Measurements from ENCODE around the gene MAP3K21.

Gene MAP3K21

DNA sequence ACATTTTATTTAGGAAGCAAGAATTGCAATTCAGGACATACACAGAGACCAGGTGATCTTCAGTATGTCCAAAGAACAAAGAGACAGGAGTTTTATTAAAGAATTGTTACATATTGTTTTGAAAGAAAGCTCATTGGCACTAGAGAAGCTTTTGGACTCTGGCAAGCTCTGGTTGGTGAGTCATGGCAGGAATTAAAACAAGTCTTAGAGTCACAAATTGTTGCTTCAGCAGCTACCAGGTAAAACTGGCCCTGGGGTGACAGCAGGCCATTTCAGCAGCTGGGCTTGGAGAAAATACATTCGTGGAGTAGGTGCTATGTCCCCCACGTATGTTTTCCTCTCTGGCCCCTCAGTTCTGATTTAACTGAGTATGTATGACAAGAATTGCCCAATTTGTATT lies 58.8 kb downstream of the MAP3K21 start:
- DNase-seq (ENCODE audit: low read depth in 2 of 3, low spot score in 2 of 3): no peak

DNA sequence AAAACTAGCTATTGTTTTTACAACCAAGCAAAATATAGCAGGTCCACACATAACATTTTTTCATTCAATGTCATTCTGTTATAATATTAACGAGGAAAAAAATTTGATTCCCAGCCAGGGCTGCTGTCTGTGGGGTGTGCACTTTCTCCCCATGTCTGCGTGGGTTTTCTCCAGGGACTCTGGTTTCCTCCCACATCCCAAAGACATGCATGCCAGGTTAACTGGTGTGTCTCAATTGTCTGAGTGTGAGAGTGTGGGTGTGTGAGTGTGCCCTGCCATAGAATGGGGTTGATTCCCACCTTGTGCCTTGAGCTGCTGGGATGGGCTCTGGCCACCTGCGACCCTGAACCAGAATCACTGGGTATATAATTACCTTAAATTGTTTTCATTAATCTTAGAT lies 60.1 kb downstream of the MAP3K21 start:
- no peak for DNase-seq (ENCODE audit: low read depth in 2 of 3, low spot score in 2 of 3)

DNA sequence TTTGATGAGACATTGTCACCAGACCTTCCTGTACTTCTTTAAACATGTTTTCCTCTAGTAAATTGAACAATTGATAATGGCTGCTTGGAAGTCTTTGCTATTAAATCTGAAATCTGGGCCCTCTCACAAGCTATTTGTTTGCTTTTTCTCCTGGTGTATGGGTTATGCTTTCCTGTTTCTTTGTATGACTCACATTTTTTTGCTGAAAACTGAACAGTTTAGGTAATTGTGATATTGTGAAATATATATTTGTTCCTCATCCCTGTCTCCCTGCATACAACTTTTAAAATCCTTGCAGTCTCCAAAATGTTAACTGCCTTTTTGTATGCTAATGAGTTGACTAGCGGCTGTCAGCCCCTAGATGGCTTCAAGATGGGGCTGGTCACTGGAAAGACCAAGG lies 61.6 kb downstream of the MAP3K21 start:
- DNase-seq (ENCODE audit: low read depth in 2 of 3, low spot score in 2 of 3): no peak

DNA sequence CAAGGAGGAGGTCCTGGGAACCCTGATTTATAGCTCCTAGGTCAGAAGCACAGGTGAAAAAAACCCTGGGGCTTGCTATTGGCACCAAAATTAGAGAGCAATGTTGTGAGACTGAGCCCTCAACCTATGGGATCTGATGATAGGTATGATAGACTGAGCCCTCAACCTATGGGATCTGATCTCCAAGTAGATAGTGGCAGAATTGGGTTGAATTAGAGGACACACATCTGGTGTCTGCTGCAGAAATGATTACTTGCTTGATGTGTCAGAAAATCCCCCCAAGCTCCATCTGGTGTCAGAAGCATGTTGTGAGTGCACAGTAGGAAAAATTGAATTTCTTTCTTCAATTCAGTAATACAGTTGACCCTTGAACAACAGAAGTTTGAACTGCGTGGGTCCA lies 62.4 kb downstream of the MAP3K21 start:
- DNase-seq (ENCODE audit: low read depth in 2 of 3, low spot score in 2 of 3): no peak

DNA sequence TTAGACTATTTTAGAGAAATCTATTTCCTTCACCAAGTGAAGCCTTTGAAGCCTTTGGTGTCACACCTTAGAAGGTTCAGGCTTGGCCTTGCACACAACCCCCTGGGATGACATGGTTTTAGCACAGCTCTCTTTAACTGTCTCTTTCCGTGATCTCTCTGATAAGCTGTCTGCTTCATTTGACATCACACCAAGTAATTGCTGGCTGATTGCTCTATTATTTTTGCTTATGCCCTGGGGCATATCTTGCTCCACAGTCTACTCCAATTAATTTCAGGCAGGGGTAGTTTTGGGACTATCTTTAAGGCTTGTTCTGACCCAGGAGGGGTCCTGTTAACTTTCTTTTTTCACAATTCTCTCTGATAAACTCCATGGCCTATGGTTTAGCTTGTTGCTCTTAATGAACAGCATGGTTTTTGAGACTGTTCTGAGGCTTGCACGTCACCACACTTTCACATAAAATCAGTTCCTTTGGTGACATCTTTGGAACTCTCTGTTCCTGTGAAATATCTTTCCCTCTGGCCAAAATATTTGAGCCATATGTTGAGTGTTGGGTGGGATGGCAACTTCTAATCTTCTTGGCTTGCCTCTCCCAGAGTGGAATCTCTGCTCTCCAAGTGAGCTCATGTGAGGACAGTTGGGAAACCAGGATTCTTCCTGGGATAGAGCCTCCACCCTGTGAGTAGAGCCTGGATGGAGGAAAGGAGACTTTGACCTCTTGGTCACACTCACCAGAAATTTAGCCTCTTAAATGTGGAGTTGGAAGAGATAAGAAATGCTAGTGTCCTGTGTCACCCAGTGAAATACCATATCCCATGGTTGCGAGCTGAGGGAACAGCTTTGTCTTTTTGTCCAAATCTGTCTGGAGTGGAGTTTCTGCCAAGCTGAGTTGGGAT lies 63.6 kb downstream of the MAP3K21 start:
- no peak for DNase-seq (ENCODE audit: low read depth in 2 of 3, low spot score in 2 of 3)

DNA sequence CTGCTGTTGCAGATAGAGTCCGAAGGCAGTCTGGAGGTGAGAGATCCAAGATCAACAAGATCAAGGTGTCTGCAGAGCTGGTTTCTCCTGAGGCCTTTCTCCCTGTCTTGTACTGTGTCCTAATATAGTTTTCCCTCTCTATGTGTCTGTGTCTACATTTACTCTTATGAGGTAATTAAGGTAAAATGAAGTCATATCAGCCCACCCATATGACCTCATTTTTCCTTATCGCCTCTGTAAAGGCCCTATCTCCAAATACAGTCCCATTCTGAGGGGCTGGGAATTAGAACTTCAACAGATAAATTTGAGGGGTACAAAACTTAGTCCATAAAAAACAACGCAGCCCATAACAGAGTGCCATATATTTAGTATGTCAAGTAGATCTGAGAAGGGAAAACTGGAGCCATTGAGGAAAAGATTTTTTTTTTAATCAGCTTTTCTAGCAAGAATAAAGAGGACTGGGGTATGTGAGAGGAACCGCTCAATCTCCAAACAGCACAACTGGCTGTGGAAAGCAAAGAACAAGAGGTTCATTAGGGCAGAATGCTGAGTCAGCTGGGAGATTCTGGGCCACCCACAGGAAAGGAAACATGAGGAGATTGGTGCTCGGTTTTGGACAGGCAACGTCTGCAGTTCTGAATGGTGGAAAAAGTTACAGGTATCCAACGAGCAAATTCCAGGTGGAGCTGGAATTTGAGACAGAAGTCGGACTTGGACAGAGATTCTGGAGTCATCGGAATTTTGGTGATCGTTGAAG lies 65.7 kb downstream of the MAP3K21 start:
- DNase-seq (ENCODE audit: low read depth in 2 of 3, low spot score in 2 of 3): no peak

DNA sequence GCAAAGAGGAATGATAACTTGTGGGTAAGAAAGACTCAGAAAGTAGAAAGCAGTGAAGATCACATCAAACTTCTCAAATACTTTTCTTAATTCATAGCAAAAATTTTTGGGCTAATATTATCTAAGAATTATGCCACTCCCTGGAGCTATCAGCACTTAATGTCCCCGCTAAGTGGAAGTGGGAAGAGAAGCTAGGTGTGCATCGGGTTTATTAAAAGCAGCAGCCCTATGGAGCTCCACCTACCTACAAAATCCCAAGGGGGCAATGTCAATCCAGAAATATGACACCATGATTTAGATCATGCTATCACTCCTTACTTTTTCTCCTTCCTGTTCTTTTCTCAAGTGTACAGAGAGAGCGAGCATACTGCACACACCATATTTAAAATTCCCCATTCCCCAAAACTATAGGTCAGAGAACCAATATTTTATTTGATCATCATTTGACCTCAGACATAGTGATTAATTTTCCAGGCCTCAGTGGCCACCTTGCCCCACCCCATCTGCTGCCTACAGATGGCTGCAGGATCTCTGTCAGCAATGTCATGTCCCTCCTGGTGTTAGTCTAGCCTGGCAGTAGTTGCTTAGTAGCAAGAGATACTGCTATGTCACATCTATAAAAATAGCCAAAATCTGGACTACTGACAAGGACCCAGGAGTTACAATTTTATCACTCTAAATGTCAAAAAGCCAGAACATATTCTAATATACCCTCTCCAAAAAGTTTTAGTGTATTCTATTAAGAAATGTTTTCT lies 66.6 kb downstream of the MAP3K21 start:
- DNase-seq (ENCODE audit: low read depth in 2 of 3, low spot score in 2 of 3): no peak

DNA sequence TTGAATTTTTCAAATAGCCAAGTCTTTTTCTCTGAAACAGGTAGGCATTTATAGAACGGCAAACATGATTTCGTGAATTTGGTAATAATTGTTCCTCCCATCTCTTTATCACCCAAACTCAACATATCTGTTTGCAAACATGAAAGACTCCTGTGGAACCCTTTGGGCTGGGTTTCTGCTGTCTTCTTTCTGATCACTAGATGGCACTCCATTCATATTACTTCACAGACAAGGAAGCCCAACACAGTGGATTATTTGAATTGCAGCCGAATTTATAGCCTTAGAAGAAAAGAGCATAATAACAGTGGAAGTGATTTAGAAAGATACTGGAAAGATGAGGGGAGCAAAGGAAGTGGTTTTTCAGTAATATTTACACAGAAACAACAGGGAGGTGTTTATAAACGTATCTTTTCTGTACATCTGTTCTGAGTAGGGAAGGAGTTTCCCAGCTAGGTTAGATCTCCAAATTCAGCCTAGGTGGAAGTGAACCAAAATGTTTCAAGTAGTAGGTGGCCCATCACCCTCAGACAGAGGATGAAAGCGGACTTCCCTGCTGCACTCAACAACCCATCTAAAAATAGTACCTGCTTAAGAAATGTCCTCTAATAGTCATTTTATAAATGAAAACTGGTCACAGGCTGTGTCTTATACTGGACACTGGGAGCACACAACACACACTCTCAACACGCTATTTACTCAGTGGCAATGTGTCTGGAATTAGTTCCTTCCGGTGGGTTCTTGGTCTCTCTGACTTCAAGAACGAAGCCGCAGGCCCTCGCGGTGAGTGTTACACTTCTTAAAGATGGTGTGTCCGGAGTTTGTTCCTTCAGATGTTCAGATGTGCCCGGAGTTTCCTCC lies 67.6 kb downstream of the MAP3K21 start:
- no peak for DNase-seq (ENCODE audit: low read depth in 2 of 3, low spot score in 2 of 3)

DNA sequence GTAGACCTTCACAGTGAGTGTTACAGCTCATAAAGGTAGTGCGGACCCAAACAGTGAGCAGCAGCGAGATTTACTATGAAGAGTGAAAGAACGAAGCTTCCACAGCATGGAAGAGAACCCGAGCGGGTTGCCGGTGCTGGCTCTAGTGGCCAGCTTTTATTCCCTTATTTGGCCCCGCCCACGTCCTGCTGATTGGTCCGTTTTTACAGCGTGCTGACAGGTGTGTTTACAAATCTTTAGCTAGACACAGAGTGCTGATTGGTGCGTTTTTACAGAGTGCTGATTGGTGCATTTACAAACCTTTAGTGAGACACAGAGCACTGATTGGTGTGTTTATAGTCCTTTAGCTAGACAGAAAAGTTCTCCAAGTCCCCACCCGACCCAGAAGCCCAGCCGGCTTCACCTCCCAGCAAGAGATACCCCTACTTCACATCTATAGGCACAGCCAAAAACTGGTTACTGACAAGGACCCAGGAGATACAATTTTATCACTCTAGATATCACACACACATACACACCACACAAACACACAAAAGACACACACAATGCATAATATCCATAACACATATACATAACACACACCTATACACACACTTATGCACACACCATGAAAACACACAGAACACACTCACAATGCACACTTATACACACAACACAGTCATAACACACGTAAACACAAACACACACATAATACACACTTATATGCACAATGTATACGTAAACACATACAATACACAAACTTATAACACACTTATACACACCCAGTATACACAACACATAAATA lies 68.5 kb downstream of the MAP3K21 start:
- no peak for DNase-seq (ENCODE audit: low read depth in 2 of 3, low spot score in 2 of 3)

DNA sequence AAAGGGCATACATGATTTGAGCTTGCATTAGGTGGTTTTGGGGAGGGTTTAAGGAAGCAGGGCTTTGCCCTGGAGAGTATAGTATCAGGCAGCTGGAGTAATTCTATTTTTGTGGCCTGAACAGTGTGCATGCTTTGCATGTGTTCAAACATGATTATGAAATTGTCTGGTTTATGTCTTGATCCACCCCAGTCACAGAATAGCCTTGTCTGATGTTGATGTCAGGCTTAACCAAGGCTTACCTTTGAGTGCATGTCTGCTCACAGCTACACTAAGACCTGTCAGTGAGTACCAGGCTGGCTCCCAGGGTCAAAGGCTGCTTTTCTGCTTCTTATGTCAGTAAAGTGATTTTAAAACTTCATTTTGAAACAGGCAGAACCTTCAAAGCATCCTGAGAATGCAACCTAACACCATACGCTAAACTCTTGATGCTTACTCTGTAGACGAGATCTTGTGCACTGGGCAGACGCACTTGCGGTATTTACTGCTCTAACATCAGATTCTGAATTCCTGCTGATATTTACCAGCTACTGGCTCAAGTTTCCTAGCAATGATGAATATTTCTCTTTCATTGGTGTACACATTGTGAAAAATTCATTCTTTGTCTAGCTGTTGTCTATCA lies 78.9 kb downstream of the MAP3K21 start:
- no peak for DNase-seq (ENCODE audit: low read depth in 2 of 3, low spot score in 2 of 3)

DNA sequence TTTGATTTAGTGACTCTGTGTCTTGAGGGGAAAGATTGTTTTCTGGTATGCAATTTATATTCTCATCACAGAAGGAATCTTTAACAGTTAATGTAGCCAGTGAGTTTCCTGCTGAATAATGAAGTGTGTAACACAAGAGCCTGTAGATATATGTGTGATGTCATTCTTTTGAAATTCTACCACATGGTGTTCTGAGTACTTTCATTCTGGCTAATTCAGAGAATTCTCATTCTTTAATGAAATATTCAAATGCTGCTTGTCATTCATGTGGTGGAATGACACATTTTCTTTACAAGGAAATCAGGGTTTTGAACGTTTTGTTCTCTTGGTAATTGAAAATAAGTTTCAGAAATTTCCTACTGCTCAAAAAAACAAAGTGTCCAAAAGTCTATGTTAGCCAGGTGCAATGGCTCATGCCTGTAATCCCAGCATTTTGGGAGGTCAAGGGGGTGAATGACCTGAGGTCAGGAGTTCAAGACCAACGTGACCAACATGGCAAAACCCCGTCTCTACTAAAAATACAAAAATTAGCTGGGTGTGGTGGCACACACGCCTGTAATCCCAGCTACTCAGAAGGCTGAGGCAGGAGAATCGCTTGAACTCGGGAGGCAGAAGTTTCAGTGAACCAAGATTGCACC lies 79.6 kb downstream of the MAP3K21 start:
- no peak for DNase-seq (ENCODE audit: low read depth in 2 of 3, low spot score in 2 of 3)

DNA sequence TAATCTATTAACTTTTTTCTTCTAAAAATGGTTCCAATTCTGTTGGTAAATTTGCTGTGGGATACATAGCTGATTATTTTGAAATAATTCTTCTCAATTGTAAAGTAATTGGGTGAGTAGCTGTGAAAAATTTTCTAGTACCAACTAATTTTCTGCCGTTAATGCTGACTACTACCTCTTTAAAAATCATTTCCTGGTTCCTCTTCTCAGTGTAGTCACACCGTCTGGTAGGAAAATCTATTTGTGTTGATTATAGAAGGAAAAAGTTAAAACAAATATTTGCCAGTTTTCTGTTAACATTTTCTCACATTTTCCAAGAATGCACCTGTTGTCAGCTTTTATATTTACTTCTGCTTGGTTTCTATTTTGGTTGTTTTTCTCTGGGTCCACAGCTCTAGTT lies 82.0 kb downstream of the MAP3K21 start:
- no peak for DNase-seq (ENCODE audit: low read depth in 2 of 3, low spot score in 2 of 3)

DNA sequence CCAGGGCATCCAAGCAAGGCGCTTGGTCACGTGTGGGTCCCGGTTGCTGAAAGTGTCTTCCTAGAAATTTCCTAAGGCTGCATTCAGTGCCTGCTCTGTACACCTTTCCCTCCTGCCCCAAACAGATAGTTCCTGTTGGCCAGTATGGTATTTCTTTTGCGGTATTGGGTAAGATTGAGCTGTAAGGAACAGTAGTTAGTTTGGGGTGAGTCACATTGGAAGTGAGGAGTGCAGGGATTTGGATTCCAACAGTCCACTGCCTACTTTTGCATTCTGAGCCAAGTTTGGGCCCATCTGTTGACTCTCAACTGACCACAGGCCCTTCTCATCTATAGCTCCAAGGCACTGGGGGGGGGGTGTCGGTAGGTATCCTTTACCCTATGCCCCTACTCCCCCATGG lies 83.4 kb downstream of the MAP3K21 start:
- no peak for DNase-seq (ENCODE audit: low read depth in 2 of 3, low spot score in 2 of 3)

DNA sequence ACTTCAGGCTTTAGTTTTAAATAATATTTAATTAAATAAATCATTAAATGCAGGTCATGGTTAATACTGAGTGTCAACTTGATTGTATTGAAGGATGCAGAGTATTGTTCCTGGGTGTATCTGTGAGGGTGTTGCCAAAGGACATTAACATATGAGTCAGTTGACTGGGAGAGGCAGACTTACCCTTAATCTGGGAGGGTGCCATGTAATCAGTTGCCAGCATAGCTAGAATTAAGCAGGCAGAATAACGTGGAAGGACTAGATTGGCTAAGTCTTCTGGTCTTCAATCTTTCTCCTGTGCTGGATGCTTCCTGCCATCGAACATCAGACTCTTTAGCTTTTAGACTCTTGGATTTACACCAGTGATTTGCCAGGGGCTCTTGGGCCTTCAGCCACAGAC lies 85.3 kb downstream of the MAP3K21 start:
- DNase-seq (ENCODE audit: low read depth in 2 of 3, low spot score in 2 of 3): no peak

DNA sequence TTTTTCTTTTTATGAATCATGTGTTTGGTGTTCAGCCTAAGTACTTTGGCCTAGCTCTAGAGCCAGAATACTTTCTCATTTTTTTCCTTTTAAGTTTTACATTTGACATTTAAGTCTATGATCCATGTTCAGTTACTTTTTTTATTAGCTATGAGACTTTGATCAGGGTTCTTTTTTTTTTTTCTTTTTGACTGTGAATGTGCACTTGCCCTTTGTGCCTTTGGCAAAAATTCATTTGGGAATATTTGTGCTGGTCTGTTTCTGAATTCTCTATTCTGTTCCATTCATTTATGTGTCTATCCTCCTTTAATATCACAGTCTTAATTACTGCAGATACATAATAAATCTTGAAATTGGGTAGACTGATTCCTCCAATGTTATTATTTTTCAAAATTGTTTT lies 93.8 kb downstream of the MAP3K21 start:
- no peak for DNase-seq (ENCODE audit: low read depth in 2 of 3, low spot score in 2 of 3)

DNA sequence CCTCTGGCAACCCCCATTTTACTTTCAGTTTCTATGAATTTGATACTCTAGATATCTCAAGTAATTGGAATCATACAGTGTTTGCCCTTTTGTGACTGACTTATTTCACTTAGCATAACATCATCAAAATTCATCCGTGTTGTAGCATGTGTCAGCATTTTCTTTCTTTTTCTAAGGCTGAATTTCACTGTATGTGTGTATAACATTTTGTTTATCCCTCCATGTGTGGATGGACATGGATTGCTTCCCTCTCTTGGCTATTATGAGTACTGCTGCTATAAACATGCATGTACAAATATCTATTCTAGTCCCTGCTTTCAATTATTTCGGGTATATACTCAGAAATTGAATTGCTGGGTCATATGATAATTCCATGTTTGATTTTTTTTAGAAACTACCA lies 97.3 kb downstream of the MAP3K21 start:
- no peak for DNase-seq (ENCODE audit: low read depth in 2 of 3, low spot score in 2 of 3)

DNA sequence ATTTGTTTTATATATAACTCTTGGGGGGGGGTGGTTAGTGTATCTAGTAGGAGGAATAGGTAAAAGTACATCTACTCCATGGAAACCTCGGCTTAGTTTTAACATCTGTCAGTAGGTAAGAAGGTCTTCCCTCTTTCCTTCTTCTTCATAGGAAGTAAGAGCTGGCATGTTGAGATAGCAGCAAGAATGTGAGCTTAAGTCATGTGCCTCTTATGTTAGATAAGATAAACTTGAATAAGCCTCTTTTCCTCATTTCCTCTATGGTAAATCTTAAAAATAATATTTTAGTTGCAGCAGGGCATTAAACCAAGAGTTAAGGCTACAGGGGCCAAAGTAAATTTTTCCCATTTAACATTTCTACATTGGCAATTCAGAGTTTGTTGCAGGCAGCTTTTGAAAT lies 100.4 kb downstream of the MAP3K21 start:
- no peak for DNase-seq (ENCODE audit: low read depth in 2 of 3, low spot score in 2 of 3)

DNA sequence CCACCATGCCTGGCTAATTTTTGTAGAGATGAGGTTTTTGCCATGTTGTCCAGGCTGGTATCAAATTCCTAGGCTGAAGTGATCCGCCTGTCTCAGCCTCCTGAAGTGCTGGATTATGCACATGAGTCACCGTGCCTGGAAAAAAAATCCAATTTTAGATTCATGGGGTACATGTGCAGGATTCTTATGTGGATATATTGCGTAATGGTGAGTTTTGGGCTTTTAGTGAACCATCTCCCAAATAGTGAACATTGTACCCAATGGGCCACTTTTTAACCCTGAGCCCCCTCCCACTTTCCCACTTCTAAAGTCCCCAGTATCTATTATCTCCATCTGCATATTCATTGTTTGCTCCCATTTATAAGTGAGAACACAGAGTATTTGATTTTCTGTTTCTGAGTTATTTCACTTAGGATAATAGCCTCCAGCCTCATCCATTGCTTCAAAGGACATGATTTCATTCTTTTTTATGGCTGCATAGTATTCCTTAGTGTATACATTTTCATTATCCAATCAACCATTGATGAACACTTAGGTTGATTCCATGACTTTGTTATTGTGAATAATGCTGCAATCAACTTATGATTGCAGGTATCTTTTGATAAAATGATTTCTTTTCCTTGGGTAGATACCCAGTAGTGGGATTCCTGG lies 104.4 kb downstream of the MAP3K21 start:
- DNase-seq (ENCODE audit: low read depth in 2 of 3, low spot score in 2 of 3): no peak

DNA sequence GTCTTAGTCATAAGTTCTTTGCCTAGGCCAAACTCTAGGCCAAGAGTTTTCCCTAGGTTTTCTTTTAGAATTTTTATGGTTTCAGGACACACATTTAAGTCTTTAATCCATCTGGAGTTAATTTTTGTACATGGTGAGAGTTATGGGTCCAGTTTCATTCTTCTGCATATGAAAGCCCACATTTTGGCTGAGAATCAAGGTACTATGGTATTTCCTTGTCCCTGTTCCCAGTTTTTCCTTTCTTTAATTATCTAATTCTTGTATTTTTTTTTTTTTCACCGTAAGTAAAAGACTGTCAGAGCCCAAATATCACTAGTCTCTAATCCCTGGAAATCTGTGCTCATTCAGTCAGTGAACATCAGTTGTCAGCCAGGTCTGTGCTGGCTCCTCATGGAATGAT lies 105.4 kb downstream of the MAP3K21 start:
- DNase-seq (ENCODE audit: low read depth in 2 of 3, low spot score in 2 of 3): no peak

Data from activated CD8-positive, alpha-beta memory T cell treated with anti-CD3 and anti-CD28 coated beads for 48 hours (primary cell).